AG04449 (cell line): Measurements from ENCODE around the gene DOCK9.

Experiments
- CTCF ChIA-PET: fragments of 350-600 bp; formaldehyde crosslinking; extraction: SDS; loops from one replicate; lab custom pipeline; 2021; ENCODE audit warnings: antibody characterized with exemption; lab: Yijun Ruan, JAX
- POLR2A ChIA-PET: fragments of 400-600, 350-600 bp; formaldehyde crosslinking; extraction: SDS; loops from one replicate; lab custom pipeline; 2020; ENCODE audit warnings: antibody characterized with exemption, inconsistent platforms; lab: Yijun Ruan, JAX
- DNase-seq: peaks from one replicate; pipeline ENCODE4 v3.0.0-alpha.2; 2010; ENCODE audit warnings: low read depth, low spot score
- H3K4me3 ChIP-seq: 2 replicates; pipeline ENCODE4 v1.5.1; 2011; ENCODE audit warnings: low read depth, mild to moderate bottlenecking, control low read depth, low read length
- CTCF ChIP-seq: IDR thresholded peaks from one replicate; pipeline ENCODE4 v1.5.1; 2011; ENCODE audit warnings: mild to moderate bottlenecking, moderate library complexity, low read length, control low read depth, inconsistent platforms; ENCODE audit not compliant: insufficient read depth; ENCODE audit errors: missing control alignments

Gene DOCK9

DNA sequence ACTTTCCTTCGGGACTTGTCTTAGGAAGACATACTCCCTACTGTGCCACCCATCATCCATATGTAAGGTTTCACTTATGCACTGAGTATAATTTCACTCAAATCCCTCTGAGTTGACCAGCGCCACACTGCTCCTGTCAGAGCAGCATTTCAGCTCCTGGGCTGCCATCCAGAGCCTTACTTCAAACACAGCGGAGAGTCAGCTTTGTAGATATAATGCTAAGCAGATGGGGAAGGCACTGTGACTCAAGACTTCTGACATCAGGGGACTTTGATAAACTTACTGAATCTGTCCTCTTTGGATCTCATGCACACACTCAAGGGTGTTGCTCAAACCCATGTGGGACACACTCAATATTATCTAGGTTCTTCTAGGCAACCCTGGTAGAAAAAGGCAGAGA, 34.9 kb downstream of the DOCK9 start:
- ChIA-PET CTCF (no interaction called here), POLR2A (no interaction called here)
- no peak for DNase-seq
- no peak for TF ChIP-seq CTCF
- H3K4me3 ChIP-seq: no peak overlapping the region

DNA sequence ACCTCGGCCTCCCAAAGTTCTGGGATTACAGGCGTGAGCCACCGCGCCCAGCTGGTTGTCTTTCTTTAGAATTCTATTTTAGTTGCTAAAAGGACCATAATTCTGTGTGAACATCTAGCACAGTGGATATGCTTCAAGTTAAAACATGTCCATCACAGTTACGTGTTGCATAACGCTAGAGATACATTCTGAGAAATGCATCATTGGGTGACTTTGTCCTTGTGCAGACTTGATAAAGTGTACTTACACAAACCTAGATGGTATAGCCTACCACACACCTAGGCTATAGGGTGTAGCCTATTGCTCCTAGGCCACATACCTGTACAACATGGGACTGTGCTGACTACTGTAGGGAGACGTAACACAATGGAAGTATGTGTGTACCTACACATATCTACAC, 35.4 kb downstream of the DOCK9 start:
- no peak for TF ChIP-seq CTCF
- DNase-seq: no peak
- H3K4me3 ChIP-seq: no peak overlapping the region
- POLR2A ChIA-PET: interaction anchor here (0.7 kb wide), 1 partner anchor 405 kb away, joined by 3 read pairs; no protein-coding TSS in a partner anchor
- CTCF ChIA-PET: no interaction called here

DNA sequence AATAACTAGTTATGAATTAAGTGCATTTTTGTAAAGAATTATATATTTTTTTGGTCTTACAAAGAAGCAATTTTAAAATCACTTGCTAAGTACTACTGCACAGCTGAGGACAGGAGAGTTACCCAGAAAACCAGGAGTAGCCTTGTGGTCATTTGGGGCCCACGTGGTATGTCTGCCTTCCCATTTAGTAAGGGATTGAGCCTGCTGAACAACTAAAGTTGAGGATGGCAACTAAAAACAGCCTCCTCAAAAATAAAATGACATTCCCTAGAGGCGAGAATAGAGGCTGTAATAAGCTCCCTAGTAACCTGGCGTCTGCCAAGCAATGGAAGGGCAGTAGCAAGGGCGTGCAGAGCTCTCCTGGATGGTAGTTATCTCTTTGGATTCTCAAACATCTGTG, 36.3 kb downstream of the DOCK9 start:
- TF ChIP-seq CTCF: no peak
- CTCF ChIA-PET: no interaction called here
- H3K4me3 ChIP-seq: no peak overlapping the region
- no peak for DNase-seq
- POLR2A ChIA-PET: no interaction called here

DNA sequence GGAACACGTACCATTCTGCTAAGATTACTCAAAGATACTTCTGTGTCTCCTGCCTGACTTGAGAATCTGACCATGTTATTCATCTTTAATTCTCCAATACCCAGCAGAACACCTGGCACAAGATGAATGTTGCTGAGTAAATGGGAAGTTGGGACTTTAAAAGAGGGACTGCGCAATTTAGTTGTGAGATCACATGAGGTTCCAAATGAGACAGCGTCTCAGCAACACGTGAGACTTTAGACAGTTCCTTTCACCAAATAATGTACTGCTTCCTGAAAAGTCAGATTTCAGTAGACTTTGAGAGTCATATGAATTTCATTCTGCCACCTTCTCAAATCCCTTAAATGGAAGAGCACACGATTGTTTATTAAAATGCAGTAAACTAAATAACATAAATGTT, 36.7 kb downstream of the DOCK9 start:
- no peak for TF ChIP-seq CTCF
- ChIA-PET CTCF (no interaction called here), POLR2A (no interaction called here)
- no peak for DNase-seq
- no peak overlapping the region for H3K4me3 ChIP-seq

GRCh38 chr13:98940325-98941001, 37.4 kb downstream of the DOCK9 start:
- ChIA-PET POLR2A (no interaction called here), CTCF (no interaction called here)
- H3K4me3 ChIP-seq: no peak overlapping the region
- no peak for TF ChIP-seq CTCF
- DNase-seq: no peak

DNA sequence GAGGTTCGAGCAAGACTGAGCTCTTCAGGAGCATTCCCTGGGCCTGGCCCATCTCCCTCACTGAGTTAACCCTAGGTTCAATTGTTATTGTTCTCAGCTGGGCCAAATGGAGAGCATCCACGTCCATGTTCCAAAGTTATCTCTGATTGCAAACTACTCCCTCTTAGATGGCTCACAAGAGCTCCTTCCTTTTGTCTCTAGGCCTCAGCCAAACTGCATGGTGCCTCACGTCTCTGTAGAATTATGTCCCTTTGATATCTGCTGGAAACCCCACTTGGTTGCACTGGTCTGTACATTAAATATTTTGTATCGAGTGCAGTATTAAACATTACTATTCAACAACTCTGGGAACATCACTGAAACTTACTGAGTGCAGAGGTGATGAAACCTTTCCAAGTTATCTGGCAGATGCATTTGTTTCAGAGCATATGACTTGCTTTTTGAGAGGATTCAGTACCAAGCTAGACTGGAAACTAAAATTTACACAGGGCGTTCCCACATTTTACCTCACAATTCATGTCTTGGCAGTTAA, 38.1 kb downstream of the DOCK9 start:
- no peak for DNase-seq
- POLR2A ChIA-PET: no interaction called here
- TF ChIP-seq CTCF: no peak
- CTCF ChIA-PET: no interaction called here
- no peak overlapping the region for H3K4me3 ChIP-seq
